ENCODE data around the gene MFSD12. TPM values are rescaled to one million over a fixed set of nuclear protein-coding genes. Genes with fewer than 3 reads are reported as not detected.

Gene MFSD12
- polyA plus RNA-seq, 1 donor from 2014 or later: 38.5 TPM

DNA sequence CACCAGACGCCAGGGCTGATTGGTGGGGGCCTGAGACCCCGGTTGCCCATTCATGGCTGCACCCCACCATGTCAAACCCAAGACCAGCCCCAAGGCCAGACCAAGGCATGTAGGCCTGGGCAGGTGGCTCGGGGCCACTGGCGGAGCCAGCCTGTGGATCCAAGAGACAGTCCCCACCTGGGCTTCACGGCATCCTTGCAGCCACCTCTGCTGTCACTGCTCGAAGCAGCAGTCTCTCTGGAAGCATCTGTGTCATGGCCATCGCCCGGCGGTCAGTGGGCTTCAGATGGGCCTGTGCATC lies 22.2 kb downstream of the MFSD12 start:
- no peak for TF ChIP-seq EZH2 (IDR thresholded peaks at IDR 0.05; ENCODE audit: borderline replicate concordance, insufficient read depth, low read length, poor library complexity, severe bottlenecking)
- TF ChIP-seq MXI1 (conservative IDR thresholded peaks at IDR 0.05; ENCODE audit: poor library complexity, severe bottlenecking): no peak
- TF ChIP-seq POLR2AphosphoS5 (IDR thresholded peaks at IDR 0.05): no peak
- TF ChIP-seq RAD21 (conservative IDR thresholded peaks at IDR 0.05): no peak
- TF ChIP-seq, protein P1, sequence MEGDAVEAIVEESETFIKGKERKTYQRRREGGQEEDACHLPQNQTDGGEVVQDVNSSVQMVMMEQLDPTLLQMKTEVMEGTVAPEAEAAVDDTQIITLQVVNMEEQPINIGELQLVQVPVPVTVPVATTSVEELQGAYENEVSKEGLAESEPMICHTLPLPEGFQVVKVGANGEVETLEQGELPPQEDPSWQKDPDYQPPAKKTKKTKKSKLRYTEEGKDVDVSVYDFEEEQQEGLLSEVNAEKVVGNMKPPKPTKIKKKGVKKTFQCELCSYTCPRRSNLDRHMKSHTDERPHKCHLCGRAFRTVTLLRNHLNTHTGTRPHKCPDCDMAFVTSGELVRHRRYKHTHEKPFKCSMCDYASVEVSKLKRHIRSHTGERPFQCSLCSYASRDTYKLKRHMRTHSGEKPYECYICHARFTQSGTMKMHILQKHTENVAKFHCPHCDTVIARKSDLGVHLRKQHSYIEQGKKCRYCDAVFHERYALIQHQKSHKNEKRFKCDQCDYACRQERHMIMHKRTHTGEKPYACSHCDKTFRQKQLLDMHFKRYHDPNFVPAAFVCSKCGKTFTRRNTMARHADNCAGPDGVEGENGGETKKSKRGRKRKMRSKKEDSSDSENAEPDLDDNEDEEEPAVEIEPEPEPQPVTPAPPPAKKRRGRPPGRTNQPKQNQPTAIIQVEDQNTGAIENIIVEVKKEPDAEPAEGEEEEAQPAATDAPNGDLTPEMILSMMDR (IDR thresholded peaks at IDR 0.05; ENCODE audit: poor library complexity, severe bottlenecking): no peak
- no peak for TF ChIP-seq EP300 (conservative IDR thresholded peaks at IDR 0.05; ENCODE audit: poor library complexity, severe bottlenecking)
- TF ChIP-seq, protein P2, sequence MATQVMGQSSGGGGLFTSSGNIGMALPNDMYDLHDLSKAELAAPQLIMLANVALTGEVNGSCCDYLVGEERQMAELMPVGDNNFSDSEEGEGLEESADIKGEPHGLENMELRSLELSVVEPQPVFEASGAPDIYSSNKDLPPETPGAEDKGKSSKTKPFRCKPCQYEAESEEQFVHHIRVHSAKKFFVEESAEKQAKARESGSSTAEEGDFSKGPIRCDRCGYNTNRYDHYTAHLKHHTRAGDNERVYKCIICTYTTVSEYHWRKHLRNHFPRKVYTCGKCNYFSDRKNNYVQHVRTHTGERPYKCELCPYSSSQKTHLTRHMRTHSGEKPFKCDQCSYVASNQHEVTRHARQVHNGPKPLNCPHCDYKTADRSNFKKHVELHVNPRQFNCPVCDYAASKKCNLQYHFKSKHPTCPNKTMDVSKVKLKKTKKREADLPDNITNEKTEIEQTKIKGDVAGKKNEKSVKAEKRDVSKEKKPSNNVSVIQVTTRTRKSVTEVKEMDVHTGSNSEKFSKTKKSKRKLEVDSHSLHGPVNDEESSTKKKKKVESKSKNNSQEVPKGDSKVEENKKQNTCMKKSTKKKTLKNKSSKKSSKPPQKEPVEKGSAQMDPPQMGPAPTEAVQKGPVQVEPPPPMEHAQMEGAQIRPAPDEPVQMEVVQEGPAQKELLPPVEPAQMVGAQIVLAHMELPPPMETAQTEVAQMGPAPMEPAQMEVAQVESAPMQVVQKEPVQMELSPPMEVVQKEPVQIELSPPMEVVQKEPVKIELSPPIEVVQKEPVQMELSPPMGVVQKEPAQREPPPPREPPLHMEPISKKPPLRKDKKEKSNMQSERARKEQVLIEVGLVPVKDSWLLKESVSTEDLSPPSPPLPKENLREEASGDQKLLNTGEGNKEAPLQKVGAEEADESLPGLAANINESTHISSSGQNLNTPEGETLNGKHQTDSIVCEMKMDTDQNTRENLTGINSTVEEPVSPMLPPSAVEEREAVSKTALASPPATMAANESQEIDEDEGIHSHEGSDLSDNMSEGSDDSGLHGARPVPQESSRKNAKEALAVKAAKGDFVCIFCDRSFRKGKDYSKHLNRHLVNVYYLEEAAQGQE (IDR thresholded peaks at IDR 0.05; ENCODE audit: borderline replicate concordance): no peak
- no peak for TF ChIP-seq SMC3 (conservative IDR thresholded peaks at IDR 0.05; ENCODE audit: poor library complexity)
- TF ChIP-seq TAF1 (IDR thresholded peaks at IDR 0.05; ENCODE audit: low read depth): no peak
- no peak overlapping the region for H3K4me2 ChIP-seq (ENCODE audit: low read length)
- no peaks in the 10 kb centered on the region for H3K27me3 ChIP-seq (ENCODE audit: insufficient read depth, low read depth, low read length)
- H3K27ac ChIP-seq (ENCODE audit: low read length): no peak overlapping the region
- H3K36me3 ChIP-seq (ENCODE audit: insufficient read depth, low read length): no peaks in the 10 kb centered on the region
- no peaks in the 10 kb centered on the region for H3K9me2 ChIP-seq (ENCODE audit: insufficient read depth, low read length)
- no peaks in the 10 kb centered on the region for H3K9me3 ChIP-seq (ENCODE audit: low read length)
- no peak overlapping the region for H3K9ac ChIP-seq (ENCODE audit: low read length)
- H3F3A ChIP-seq (ENCODE audit: insufficient read depth, low read length, poor library complexity, severe bottlenecking): no peaks in the 10 kb centered on the region
- H4K20me1 ChIP-seq (ENCODE audit: insufficient read depth): no peaks in the 10 kb centered on the region
- H3K79me2 ChIP-seq (replicated peaks; ENCODE audit: insufficient read depth, low read length): no peaks in the 10 kb centered on the region
- H3K4me3 ChIP-seq (ENCODE audit: low read length): no peak overlapping the region
- no peak overlapping the region for H2AFZ ChIP-seq (ENCODE audit: low read depth, low read length)

DNA sequence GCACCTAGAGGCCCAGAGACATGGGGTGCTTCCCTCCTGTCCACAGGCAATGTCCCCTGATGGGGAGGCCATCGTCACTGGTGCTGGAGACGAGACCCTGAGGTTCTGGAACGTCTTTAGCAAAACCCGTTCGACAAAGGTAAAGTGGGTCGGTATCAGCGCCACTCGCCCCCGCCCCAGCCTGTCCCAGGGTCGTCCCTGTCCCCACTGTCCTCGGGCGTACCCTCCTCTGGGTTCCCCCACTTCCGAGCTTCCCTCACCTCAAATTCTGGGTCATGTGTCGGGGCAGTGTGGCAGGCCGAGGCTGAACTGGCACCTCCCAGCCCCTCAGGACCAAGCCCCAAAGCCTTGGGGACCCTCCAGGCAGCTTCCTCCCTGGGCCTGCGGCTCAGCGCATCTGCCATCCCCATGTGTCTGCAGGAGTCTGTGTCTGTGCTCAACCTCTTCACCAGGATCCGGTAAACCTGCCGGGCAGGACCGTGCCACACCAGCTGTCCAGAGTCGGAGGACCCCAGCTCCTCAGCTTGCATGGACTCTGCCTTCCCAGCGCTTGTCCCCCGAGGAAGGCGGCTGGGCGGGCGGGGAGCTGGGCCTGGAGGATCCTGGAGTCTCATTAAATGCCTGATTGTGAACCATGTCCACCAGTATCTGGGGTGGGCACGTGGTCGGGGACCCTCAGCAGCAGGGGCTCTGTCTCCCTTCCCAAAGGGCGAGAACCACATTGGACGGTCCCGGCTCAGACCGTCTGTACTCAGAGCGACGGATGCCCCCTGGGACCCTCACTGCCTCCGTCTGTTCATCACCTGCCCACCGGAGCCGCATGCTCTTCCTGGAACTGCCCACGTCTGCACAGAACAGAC lies 22.8 kb downstream of the MFSD12 start:
- no peaks in the 10 kb centered on the region for H3K27me3 ChIP-seq (ENCODE audit: insufficient read depth, low read depth, low read length)
- H4K20me1 ChIP-seq (ENCODE audit: insufficient read depth): no peaks in the 10 kb centered on the region
- no peaks in the 10 kb centered on the region for H3K9me3 ChIP-seq (ENCODE audit: low read length)
- H3K27ac ChIP-seq (ENCODE audit: low read length): no peak overlapping the region
- H3K9ac ChIP-seq (ENCODE audit: low read length): no peak overlapping the region
- TF ChIP-seq EP300 (conservative IDR thresholded peaks at IDR 0.05; ENCODE audit: poor library complexity, severe bottlenecking): no peak
- TF ChIP-seq, protein P1 (IDR thresholded peaks at IDR 0.05; ENCODE audit: poor library complexity, severe bottlenecking): no peak
- TF ChIP-seq POLR2AphosphoS5 (IDR thresholded peaks at IDR 0.05): no peak
- no peak for TF ChIP-seq RAD21 (conservative IDR thresholded peaks at IDR 0.05)
- no peak for TF ChIP-seq SMC3 (conservative IDR thresholded peaks at IDR 0.05; ENCODE audit: poor library complexity)
- TF ChIP-seq TAF1 (IDR thresholded peaks at IDR 0.05; ENCODE audit: low read depth): no peak
- TF ChIP-seq, protein P2 (IDR thresholded peaks at IDR 0.05; ENCODE audit: borderline replicate concordance): no peak
- TF ChIP-seq MXI1 (conservative IDR thresholded peaks at IDR 0.05; ENCODE audit: poor library complexity, severe bottlenecking): no peak
- no peak for TF ChIP-seq EZH2 (IDR thresholded peaks at IDR 0.05; ENCODE audit: borderline replicate concordance, insufficient read depth, low read length, poor library complexity, severe bottlenecking)
- H3F3A ChIP-seq (ENCODE audit: insufficient read depth, low read length, poor library complexity, severe bottlenecking): no peaks in the 10 kb centered on the region
- H3K4me2 ChIP-seq (ENCODE audit: low read length): no peak overlapping the region
- H3K79me2 ChIP-seq (replicated peaks; ENCODE audit: insufficient read depth, low read length): no peaks in the 10 kb centered on the region
- no peak overlapping the region for H2AFZ ChIP-seq (ENCODE audit: low read depth, low read length)
- no peaks in the 10 kb centered on the region for H3K9me2 ChIP-seq (ENCODE audit: insufficient read depth, low read length)
- no peak overlapping the region for H3K4me3 ChIP-seq (ENCODE audit: low read length)
- H3K36me3 ChIP-seq (ENCODE audit: insufficient read depth, low read length): no peaks in the 10 kb centered on the region
